ENCODE measurements around the gene PTPRR.

The PTPRR gene

DNA sequence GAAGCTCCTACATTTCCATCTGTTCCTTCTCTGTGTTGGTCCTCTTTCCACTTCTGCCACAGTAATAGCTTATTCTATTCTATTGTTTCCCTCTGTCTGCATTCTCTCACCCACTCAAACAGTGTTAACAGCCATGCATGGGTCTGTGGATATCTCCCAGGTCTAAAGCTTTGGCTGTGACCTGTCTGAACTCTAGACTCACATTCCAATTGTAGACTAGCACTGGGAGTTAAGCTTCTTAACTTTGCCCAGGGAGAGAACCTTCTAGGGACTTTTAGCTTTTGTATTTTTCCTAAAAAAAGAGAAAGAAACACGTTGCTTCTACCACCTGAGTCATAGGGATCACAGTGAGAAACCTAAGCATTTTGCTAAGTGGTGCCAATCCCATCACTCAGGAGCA lies 36.7 kb downstream of the PTPRR start:
- Mint-ChIP-seq H3K27me3 (no peaks in the 10 kb centered on the region), H3K36me3 (ENCODE audit: low read depth) (no peaks in the 10 kb centered on the region), H3K27ac (no peak overlapping the region), H3K4me1 (ENCODE audit: low read depth) (no peaks in the 10 kb centered on the region), H3K9me3 (no peaks in the 10 kb centered on the region), H3K4me3 (no peak overlapping the region)
- intact Hi-C loops (cut with micrococcal nuclease) = no loop called here

DNA sequence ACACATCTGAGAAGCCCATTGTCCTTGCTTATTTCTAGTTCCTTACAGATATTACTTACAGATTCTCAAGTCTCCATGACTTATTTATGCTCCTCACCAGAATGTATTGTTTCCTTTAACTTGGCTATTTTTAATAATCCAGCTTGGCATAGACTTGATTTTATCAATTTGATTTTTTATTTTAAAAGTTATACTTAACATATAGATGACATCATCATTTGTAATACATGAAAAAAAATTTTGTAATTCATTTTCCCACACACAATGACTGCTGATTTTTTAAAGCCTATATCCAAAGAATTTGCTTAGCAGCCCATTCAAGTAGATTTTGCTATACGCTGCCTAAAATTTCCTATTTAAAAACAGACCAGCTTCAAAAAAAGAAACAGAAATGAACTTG lies 39.8 kb downstream of the PTPRR start:
- no peak overlapping the region for H3K4me3 Mint-ChIP-seq
- intact Hi-C loops (cut with micrococcal nuclease) = no loop called here
- H3K36me3 Mint-ChIP-seq (ENCODE audit: low read depth) = no peaks in the 10 kb centered on the region
- H3K4me1 Mint-ChIP-seq (ENCODE audit: low read depth) = no peaks in the 10 kb centered on the region
- H3K9me3 Mint-ChIP-seq = peaks cover 10% of the 10 kb centered on the region
- H3K27me3 Mint-ChIP-seq = no peaks in the 10 kb centered on the region
- no peak overlapping the region for H3K27ac Mint-ChIP-seq

DNA sequence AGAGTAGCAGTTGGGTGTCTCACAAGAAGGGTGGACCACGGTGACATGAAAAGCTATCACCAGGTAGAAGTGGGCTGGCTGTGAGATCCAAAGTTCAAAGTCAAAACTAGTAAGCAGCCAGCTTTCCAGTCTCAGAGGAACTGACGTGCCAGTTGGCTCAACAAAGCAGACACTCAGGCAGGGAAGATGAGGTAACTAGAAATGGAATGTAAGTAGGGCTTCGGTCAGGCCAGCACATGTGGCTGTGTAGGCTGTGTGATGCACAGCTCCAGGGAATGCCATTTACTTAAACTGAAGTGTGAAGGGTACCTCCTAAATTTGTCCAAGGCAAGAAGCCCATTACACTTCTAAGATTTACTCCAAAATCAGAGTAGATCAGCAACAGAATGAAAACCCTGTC lies 43.6 kb downstream of the PTPRR start:
- no peaks in the 10 kb centered on the region for H3K4me1 Mint-ChIP-seq (ENCODE audit: low read depth)
- no peaks in the 10 kb centered on the region for H3K36me3 Mint-ChIP-seq (ENCODE audit: low read depth)
- no peaks in the 10 kb centered on the region for H3K27me3 Mint-ChIP-seq
- H3K4me3 Mint-ChIP-seq = no peak overlapping the region
- H3K9me3 Mint-ChIP-seq = peaks cover 19% of the 10 kb centered on the region
- no peak overlapping the region for H3K27ac Mint-ChIP-seq
- intact Hi-C loops (cut with micrococcal nuclease) = no loop called here

DNA sequence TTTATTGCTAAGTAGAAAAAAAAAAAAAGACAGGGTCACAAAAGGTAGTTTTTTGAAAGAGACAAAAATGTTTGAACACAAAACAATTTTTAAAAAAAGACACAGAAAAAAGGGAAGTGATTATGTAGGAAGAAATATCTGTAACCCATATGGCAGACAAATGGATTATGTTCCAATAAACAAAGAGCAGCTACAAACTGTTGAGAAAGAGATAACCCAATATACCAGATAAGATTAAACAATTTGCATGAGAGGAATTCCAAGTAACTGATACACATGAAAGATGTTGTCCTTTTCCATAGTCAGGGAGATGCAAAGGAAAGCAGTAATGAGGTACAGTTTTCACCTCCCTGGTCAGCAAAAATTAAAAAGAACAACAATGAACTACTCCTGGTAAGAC lies 44.9 kb downstream of the PTPRR start:
- H3K36me3 Mint-ChIP-seq (ENCODE audit: low read depth) = no peaks in the 10 kb centered on the region
- intact Hi-C loops (cut with micrococcal nuclease) = no loop called here

DNA sequence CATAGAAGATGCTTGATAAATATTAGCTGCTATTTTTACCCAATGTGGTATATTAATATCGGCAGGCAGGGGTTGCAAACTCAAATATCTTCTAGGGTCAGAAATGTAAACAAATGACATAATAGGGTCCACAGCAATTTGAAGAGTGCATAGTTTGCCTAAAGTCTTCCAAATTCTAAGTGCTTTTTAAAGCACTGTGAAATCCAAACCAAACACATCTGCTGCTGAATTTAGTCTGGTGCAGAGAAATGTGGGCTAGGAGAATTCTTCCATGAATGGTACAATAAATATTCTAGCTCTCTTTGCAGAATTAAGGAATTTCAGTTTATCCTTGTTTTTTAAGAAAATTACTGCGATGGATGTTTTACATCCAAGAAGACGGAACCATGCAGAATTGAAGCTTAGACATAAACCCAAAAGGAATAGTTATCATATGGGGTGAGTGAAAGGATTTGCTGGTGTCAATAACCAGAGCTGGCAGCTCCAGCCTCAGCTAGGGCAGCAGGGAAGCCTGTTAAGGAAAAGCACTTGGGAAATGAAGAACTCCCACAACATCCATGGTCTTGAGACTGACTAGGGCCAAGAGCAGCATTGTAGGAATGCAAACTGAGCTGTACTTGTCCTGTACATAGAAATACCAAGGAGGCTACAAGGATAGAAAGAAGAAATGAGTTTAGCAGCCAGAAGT lies 65.5 kb downstream of the PTPRR start:
- no peak overlapping the region for H3K4me3 Mint-ChIP-seq
- peaks cover 6% of the 10 kb centered on the region for H3K4me1 Mint-ChIP-seq (ENCODE audit: low read depth)
- H3K36me3 Mint-ChIP-seq (ENCODE audit: low read depth) = no peaks in the 10 kb centered on the region
- no peaks in the 10 kb centered on the region for H3K9me3 Mint-ChIP-seq
- H3K27ac Mint-ChIP-seq = no peak overlapping the region
- intact Hi-C loops (cut with micrococcal nuclease) = no loop called here
- no peaks in the 10 kb centered on the region for H3K27me3 Mint-ChIP-seq

More for the DNA sequence above, 44.9 kb downstream of the PTPRR start:
- no peak overlapping the region for H3K27ac Mint-ChIP-seq
- no peak overlapping the region for H3K4me3 Mint-ChIP-seq
- H3K9me3 Mint-ChIP-seq = peaks cover 19% of the 10 kb centered on the region
- no peaks in the 10 kb centered on the region for H3K4me1 Mint-ChIP-seq (ENCODE audit: low read depth)
- no peaks in the 10 kb centered on the region for H3K27me3 Mint-ChIP-seq

DNA sequence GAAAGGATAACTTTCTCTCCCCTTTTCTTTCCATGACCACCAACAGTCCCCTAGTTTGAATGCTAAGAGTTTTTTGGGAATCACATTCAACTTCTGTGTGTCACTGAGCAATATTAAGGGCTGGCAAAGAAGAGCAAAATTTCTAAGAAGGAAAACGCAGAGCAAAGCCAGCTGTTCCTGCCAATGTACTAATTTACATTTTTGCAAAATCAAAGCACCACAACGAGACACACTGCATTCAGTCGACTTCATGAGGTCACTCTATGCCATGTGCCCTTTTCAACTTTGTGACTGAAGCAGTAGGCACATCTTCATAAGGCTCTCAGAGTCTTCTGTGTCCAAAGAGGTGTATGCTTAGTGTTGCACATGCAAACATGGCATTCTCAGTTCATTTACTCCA lies 66.4 kb downstream of the PTPRR start:
- Mint-ChIP-seq H3K4me1 (ENCODE audit: low read depth) (peaks cover 6% of the 10 kb centered on the region), H3K36me3 (ENCODE audit: low read depth) (no peaks in the 10 kb centered on the region), H3K4me3 (no peak overlapping the region), H3K9me3 (no peaks in the 10 kb centered on the region), H3K27ac (no peak overlapping the region), H3K27me3 (no peaks in the 10 kb centered on the region)
- intact Hi-C loops (cut with micrococcal nuclease) = no loop called here

DNA sequence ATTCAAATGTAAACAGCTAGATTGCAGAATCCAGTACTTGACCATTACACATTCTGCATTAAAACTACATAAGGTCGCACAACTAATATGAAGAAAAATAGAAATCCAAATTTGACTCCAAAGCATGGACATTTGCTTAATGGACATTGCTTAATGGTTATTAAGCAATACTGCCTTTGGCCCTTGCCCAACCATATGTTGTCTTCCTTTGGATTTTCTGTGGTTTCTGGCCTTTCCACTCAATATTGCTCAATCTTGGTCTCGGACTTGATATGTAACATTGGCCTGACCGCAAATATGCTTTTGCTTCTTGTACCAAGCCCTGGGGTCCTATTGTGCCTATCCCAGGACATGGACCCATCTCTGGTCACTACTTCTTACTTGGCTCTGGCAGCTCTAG lies 67.2 kb downstream of the PTPRR start:
- no peaks in the 10 kb centered on the region for H3K9me3 Mint-ChIP-seq
- no peaks in the 10 kb centered on the region for H3K36me3 Mint-ChIP-seq (ENCODE audit: low read depth)
- H3K27me3 Mint-ChIP-seq = no peaks in the 10 kb centered on the region
- no peak overlapping the region for H3K27ac Mint-ChIP-seq
- peaks cover 6% of the 10 kb centered on the region for H3K4me1 Mint-ChIP-seq (ENCODE audit: low read depth)
- intact Hi-C loops (cut with micrococcal nuclease) = no loop called here
- no peak overlapping the region for H3K4me3 Mint-ChIP-seq

DNA sequence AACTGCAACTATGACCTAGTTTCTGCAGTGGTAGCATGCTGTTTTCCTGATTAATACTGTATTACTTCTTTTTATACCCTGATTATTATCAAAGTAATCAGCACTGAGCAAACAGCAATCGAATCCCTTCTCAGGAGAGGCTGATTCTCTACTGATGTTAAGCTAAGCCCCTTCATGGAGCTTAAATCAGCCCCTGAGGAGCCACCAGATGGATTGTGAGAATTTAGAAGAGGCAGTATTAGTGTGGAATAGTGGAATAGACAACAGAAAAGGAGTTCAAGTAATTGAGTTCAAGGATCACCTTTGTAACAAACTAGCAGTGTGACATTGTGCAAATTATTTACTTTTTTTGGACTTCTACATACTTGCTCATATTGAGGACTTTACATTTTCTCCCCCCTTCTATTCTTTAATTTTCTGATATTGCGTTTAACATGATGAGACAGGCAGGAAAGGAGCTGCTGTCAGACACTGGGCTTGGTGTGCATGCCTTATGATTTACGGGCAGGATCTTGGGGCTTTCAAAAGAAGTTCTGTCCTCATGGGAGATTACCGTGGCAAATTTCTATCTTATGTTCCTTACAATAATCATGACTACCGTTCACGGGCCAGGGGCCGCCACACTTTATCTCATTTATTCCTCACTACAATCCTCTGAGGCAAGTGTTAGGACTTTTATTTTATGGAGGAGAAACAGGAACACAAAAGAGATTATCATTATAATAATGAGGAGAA lies 68.0 kb downstream of the PTPRR start:
- H3K4me3 Mint-ChIP-seq = no peak overlapping the region
- intact Hi-C loops (cut with micrococcal nuclease) = no loop called here
- no peaks in the 10 kb centered on the region for H3K27me3 Mint-ChIP-seq
- H3K36me3 Mint-ChIP-seq (ENCODE audit: low read depth) = no peaks in the 10 kb centered on the region
- H3K27ac Mint-ChIP-seq = no peak overlapping the region
- H3K9me3 Mint-ChIP-seq = no peaks in the 10 kb centered on the region
- peaks cover 6% of the 10 kb centered on the region for H3K4me1 Mint-ChIP-seq (ENCODE audit: low read depth)

DNA sequence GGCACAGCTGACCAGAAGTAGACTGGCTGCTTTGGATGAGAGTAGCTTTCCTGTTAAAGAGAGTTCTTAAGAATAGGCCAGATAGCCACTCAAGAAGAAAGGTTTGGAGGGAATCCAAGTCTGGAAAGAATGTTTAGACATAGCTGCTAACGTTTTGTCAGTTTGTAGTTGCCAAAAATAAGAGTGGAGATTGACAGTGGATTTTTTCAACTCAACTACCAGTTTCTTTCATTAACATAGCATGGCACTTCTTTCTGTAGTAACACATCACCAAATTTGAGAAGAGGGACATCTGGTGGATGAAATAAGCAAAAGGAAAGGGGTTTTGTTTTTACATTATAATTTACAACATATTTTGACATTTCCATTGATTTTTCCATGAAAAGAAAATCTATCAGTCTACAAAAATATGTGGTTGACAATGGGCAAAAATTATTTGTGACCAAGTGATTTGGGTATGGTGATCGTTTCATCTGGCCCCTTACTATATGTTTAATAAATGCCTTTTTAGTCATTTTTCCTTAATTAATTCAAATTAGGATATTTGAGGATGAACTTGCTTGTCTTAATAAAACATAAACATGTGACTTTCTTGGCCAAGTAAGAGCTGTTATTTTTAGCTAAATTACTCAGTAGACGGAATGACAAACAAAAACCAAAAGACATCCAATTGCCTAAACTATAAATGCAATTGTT lies 71.1 kb downstream of the PTPRR start:
- intact Hi-C loops (cut with micrococcal nuclease) = no loop called here
- H3K4me1 Mint-ChIP-seq (ENCODE audit: low read depth) = peaks cover 6% of the 10 kb centered on the region
- H3K27ac Mint-ChIP-seq = no peak overlapping the region
- H3K36me3 Mint-ChIP-seq (ENCODE audit: low read depth) = no peaks in the 10 kb centered on the region
- no peak overlapping the region for H3K4me3 Mint-ChIP-seq
- no peaks in the 10 kb centered on the region for H3K27me3 Mint-ChIP-seq
- H3K9me3 Mint-ChIP-seq = no peaks in the 10 kb centered on the region

DNA sequence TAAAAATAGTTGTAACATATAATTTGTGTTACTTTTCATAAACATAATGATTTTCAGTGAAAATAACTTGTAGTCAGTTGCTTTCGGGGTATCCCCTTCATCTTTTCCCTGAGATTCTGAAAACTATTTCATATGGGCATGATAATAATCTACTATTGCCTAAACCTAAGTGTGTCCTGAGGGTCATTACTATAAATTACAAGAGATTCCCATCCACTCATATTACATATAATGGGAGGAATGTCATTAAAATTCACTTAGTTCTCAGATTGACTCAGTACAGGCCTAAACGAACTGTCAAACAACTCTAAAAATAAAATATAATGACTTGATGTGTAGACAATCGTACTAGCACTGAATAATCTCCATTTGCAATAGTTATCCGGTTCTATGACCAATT lies 72.7 kb downstream of the PTPRR start:
- Mint-ChIP-seq H3K36me3 (ENCODE audit: low read depth) (no peaks in the 10 kb centered on the region), H3K27me3 (no peaks in the 10 kb centered on the region), H3K4me3 (no peak overlapping the region), H3K27ac (no peak overlapping the region), H3K4me1 (ENCODE audit: low read depth) (no peaks in the 10 kb centered on the region), H3K9me3 (no peaks in the 10 kb centered on the region)
- intact Hi-C loops (cut with micrococcal nuclease) = no loop called here

DNA sequence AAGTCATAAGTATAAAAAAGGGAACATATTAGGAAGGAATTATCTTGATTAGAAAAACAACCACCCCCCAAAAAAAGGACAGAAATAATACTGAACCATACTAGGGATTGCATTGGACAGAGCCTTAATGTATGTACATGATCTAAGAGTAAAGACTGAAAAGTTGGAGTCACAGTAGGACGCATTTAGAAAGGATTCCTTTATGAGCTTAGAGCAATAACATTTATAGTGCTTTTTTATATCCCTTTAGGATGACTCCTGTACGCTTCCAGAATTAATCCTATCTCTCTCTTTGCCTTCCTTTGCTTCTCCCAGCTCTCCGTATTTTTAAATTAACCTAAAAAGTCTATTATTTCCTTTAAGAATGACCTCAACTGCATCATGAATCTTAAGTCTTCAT lies 75.3 kb downstream of the PTPRR start:
- Mint-ChIP-seq H3K36me3 (ENCODE audit: low read depth) (no peaks in the 10 kb centered on the region), H3K4me3 (no peak overlapping the region), H3K9me3 (no peaks in the 10 kb centered on the region), H3K27ac (no peak overlapping the region), H3K27me3 (no peaks in the 10 kb centered on the region), H3K4me1 (ENCODE audit: low read depth) (no peaks in the 10 kb centered on the region)
- intact Hi-C loops (cut with micrococcal nuclease) = no loop called here

DNA sequence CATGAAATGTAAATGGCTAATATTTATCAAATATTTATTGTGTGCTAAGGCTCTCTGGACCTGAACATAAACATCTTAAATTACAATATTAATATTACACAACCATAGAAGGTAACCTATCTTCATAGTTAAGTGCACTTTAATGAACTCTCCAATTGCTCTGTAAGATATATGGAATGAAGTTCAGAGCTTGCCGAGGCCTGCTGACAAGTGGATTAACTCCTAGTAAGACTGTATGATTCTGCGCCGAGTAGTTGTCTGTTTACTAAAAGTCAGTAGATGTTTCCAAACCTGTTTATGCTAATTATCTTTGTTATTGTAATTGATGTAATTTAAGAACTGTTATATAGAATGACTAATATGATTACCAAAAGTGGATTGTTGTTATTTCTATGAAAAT lies 77.2 kb downstream of the PTPRR start:
- no peaks in the 10 kb centered on the region for H3K9me3 Mint-ChIP-seq

DNA sequence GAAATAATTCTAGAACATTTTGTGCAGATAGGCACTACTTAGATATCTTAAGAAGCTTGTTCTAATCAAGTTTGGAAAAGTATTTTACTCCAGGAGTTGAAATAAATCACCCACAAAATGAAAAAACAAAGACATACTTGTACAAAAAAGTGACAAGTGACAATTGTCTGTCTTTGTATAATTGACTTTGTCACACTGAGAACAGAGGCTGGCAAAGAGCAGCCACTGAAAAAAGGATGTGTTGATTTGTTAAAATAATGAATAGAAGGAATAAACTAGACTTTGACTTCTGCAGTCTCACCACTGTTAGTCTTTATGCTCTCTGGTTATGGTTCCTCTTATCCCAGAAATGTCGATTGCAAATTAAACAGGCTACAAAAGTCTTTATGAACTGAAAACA lies 77.6 kb downstream of the PTPRR start:
- H3K4me3 Mint-ChIP-seq = no peak overlapping the region
- intact Hi-C loops (cut with micrococcal nuclease) = no loop called here
- no peaks in the 10 kb centered on the region for H3K36me3 Mint-ChIP-seq (ENCODE audit: low read depth)
- no peaks in the 10 kb centered on the region for H3K9me3 Mint-ChIP-seq
- no peaks in the 10 kb centered on the region for H3K4me1 Mint-ChIP-seq (ENCODE audit: low read depth)
- H3K27ac Mint-ChIP-seq = no peak overlapping the region
- no peaks in the 10 kb centered on the region for H3K27me3 Mint-ChIP-seq

More for the DNA sequence above, 77.2 kb downstream of the PTPRR start:
- Mint-ChIP-seq H3K4me1 (ENCODE audit: low read depth) (no peaks in the 10 kb centered on the region), H3K27me3 (no peaks in the 10 kb centered on the region), H3K36me3 (ENCODE audit: low read depth) (no peaks in the 10 kb centered on the region), H3K27ac (no peak overlapping the region), H3K4me3 (no peak overlapping the region)
- intact Hi-C loops (cut with micrococcal nuclease) = no loop called here

DNA sequence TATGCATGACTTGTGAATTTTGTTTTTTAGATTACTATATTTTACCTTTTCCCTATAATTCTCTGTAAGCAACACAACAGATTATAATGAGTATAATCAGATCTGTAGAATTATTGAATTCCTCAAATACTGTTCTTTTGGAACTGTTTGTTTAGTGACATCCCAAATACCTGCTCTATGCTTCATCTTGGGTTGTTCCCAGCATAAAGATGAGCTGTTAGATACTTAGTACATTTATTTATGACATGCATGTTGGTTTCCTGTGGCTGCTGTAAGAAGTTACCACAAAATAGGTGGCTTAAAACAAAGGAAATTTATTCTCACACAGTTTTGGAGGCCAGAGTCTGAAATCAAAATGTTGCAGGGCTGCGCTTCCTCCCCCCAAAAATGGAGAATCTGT lies 78.4 kb downstream of the PTPRR start:
- no peaks in the 10 kb centered on the region for H3K9me3 Mint-ChIP-seq
- no peaks in the 10 kb centered on the region for H3K4me1 Mint-ChIP-seq (ENCODE audit: low read depth)
- intact Hi-C loops (cut with micrococcal nuclease) = no loop called here
- no peak overlapping the region for H3K27ac Mint-ChIP-seq
- H3K27me3 Mint-ChIP-seq = no peaks in the 10 kb centered on the region
- no peak overlapping the region for H3K4me3 Mint-ChIP-seq
- no peaks in the 10 kb centered on the region for H3K36me3 Mint-ChIP-seq (ENCODE audit: low read depth)
